ENCODE data around the gene MRPL24.

Gene MRPL24

GRCh38 chr1:156744344-156744743, 3.5 kb upstream of the MRPL24 start:
- no peak for DNase-seq (ENCODE audit: extremely low read depth in 1 of 2, low read depth in 1 of 2)

GRCh38 chr1:156743367-156744302, 2.7 kb upstream of the MRPL24 start:
- DNase-seq (ENCODE audit: extremely low read depth in 1 of 2, low read depth in 1 of 2) = no peak

- DNase-seq (ENCODE audit: extremely low read depth in 1 of 2, low read depth in 1 of 2) = no peak
Observed at GRCh38 chr1:156742801-156743200, 1.9 kb upstream of the MRPL24 start.

- DNase-seq (ENCODE audit: extremely low read depth in 1 of 2, low read depth in 1 of 2) = no peak
Observed at GRCh38 chr1:156742017-156742416, 1.1 kb upstream of the MRPL24 start.

GRCh38 chr1:156741481-156741983, 644 bp upstream of the MRPL24 start:
- DNase-seq (ENCODE audit: extremely low read depth in 1 of 2, low read depth in 1 of 2) = no peak

GRCh38 chr1:156740237-156740740, 599 bp downstream of the MRPL24 start:
- DNase-seq (ENCODE audit: extremely low read depth in 1 of 2, low read depth in 1 of 2) = no peak

GRCh38 chr1:156738916-156739315, 2.0 kb downstream of the MRPL24 start:
- no peak for DNase-seq (ENCODE audit: extremely low read depth in 1 of 2, low read depth in 1 of 2)

- DNase-seq (ENCODE audit: extremely low read depth in 1 of 2, low read depth in 1 of 2) = no peak
Observed at GRCh38 chr1:156738407-156738806, 2.5 kb downstream of the MRPL24 start.

- no peak for DNase-seq (ENCODE audit: extremely low read depth in 1 of 2, low read depth in 1 of 2)
Observed at GRCh38 chr1:156733989-156734584, 6.8 kb downstream of the MRPL24 start.

GRCh38 chr1:156728599-156729462, 12.1 kb downstream of the MRPL24 start, which contains the start of gene ISG20L2:
ISG20L2 (minus strand) TSS chr1:156728766; CDS start chr1:156727652, 1,114 bp downstream.
- DNase-seq (ENCODE audit: extremely low read depth in 1 of 2, low read depth in 1 of 2) = peak; percentile 86 to 89

- peak in 1 of 2 donors; percentile 50 for DNase-seq (ENCODE audit: extremely low read depth in 1 of 2, low read depth in 1 of 2)
Observed at GRCh38 chr1:156727926-156728598, 12.8 kb downstream of the MRPL24 start, which contains the start of gene METTL25B. METTL25B (plus strand) TSS chr1:156728469; CDS start chr1:156729105, 636 bp downstream.

- DNase-seq (ENCODE audit: extremely low read depth in 1 of 2, low read depth in 1 of 2) = no peak
Observed at GRCh38 chr1:156727492-156727891, 13.4 kb downstream of the MRPL24 start.

- DNase-seq (ENCODE audit: extremely low read depth in 1 of 2, low read depth in 1 of 2) = no peak
Observed at GRCh38 chr1:156726549-156727226, 14.2 kb downstream of the MRPL24 start.

- peak; percentile 42 to 71 for DNase-seq (ENCODE audit: extremely low read depth in 1 of 2, low read depth in 1 of 2)
Observed at GRCh38 chr1:156725683-156726280, 15.1 kb downstream of the MRPL24 start.

GRCh38 chr1:156721535-156721934, 19.4 kb downstream of the MRPL24 start:
- no peak for DNase-seq (ENCODE audit: extremely low read depth in 1 of 2, low read depth in 1 of 2)

- no peak for DNase-seq (ENCODE audit: extremely low read depth in 1 of 2, low read depth in 1 of 2)
Observed at GRCh38 chr1:156721131-156721530, 19.8 kb downstream of the MRPL24 start.

GRCh38 chr1:156717351-156717750, 23.5 kb downstream of the MRPL24 start:
- DNase-seq (ENCODE audit: extremely low read depth in 1 of 2, low read depth in 1 of 2) = no peak

GRCh38 chr1:156714830-156715229, 26.1 kb downstream of the MRPL24 start:
- DNase-seq (ENCODE audit: extremely low read depth in 1 of 2, low read depth in 1 of 2) = no peak

GRCh38 chr1:156712626-156713025, 28.3 kb downstream of the MRPL24 start:
- DNase-seq (ENCODE audit: extremely low read depth in 1 of 2, low read depth in 1 of 2) = no peak
